ENCODE data around the gene RPS6KA5.
"Not testable (repeated sequence)": the region's sequence is repeated elsewhere in the genome, so short reads cannot be mapped to it uniquely, and the experiment has no call there.

The RPS6KA5 gene

GRCh38 chr14:91029456-91030217 lies 30.8 kb downstream of the RPS6KA5 start:
- no peak for DNase-seq (ENCODE audit: low read depth in 2 of 2, low spot score in 1 of 2)

- DNase-seq (ENCODE audit: low read depth in 2 of 2, low spot score in 1 of 2): no peak
Measured at GRCh38 chr14:91027561-91027960, 32.9 kb downstream of the RPS6KA5 start.

DNA sequence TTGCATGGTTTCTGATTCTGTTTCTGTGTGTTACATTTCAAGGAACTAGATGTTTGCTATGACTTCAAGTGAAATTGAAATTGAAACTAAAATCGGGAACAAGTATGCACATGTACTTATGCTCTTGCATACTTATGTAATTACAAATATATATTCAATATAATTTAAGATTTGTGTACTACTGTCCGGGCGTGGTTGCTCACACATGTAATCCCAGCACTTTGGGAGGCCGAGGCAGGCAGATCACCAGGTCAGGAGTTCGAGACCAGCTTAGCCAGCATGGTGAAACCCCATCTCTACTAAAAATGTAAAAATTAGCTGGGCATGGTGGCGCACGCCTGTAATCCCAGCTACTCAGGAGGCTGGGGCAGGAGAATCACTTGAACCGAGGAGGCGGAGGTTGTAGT lies 37.8 kb downstream of the RPS6KA5 start:
- DNase-seq (ENCODE audit: low read depth in 2 of 2, low spot score in 1 of 2): not testable (repeated sequence)

DNA sequence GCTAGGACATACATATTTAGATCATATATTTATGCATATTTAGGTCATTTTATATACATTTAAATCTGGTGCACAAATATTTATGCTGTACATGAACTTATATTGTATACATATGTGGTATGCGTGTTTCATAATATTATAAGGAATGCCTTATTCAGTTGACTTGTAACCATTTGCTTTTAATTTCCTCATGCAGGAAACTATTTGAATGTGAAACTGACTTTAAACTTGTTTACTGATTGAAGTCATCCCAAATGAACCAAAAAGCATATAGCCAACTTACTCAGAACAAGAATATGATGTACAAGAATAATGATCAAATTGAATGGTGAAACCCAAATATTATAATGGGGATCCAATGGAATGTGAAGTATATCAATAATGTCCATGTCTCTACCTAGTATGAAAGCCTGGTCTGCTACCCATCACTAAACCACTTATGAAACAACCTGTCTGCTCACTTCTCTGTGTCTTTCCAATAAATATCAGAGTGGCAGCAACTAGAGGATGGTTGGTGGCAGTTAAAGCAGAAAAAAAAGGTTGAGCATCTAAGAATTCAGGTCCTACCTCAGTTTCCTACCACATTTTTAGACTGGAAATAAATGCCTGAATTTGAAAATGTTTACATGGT lies 38.3 kb downstream of the RPS6KA5 start:
- DNase-seq (ENCODE audit: low read depth in 2 of 2, low spot score in 1 of 2): no peak

GRCh38 chr14:91021115-91021514 lies 39.3 kb downstream of the RPS6KA5 start:
- DNase-seq (ENCODE audit: low read depth in 2 of 2, low spot score in 1 of 2): no peak

DNA sequence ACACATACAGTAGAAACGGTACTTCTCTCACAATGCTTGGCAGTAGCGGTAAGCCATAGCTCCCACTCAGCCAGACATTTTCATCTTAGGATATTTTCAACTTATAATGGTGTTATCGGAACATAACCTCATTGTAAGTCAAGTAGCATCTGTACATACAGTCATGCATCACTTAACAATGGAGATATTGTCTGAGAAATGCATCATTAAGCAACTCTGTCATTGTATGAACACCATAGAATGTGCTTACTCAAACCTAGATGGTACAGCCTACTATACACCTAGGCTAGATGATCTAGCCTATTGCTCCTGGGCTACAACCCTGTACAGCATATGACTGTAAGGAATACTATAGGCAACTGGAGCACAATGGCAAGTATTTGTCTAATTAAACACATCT lies 40.8 kb downstream of the RPS6KA5 start:
- DNase-seq (ENCODE audit: low read depth in 2 of 2, low spot score in 1 of 2): no peak

DNA sequence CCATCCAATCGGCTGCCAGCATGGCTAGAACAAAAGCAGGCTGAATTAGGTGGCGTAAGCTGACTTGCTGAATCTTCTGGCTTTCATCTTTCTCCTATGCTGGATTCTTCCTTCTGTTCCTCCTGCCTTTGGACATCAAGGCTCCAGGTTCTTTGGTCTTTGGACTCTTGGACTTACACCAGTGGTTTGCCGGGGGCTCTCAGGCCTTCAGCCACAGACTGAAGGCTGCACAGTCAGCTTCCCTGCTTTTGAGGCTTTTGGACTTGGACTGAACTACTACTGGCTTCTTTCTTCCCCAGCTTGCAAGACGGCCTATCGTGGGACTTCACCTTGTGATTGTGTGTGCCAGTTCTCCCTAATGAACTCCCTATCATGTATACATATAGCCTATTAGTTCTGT lies 42.0 kb downstream of the RPS6KA5 start:
- no peak for DNase-seq (ENCODE audit: low read depth in 2 of 2, low spot score in 1 of 2)

DNA sequence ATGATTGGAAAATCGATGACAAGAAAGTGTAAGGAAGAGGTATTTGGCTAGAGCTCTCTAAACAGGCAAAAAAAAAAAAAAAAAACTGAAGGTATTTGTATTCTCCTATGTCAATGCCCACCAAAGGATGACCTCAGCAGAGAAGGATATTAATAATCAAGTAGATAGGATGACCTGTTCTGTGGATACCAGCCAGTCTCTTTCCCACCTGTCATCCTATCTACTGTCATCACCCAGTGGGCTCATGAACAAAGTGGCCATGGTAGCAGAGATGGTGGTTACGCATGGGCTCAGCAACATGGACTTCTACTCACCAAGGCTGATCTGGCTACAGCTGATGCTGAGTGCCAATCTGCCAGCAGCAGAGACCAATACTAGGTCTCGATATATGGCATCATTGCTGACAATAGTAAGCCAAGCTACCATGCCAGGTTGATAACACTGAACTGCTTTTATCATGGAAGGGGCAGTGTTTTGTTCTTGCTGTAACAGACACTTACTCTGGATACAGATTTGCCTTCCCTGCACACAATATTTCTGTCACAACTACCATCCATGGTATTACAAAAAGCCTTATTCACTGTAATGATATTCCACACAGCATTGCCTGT lies 43.5 kb downstream of the RPS6KA5 start:
- no peak for DNase-seq (ENCODE audit: low read depth in 2 of 2, low spot score in 1 of 2)

DNA sequence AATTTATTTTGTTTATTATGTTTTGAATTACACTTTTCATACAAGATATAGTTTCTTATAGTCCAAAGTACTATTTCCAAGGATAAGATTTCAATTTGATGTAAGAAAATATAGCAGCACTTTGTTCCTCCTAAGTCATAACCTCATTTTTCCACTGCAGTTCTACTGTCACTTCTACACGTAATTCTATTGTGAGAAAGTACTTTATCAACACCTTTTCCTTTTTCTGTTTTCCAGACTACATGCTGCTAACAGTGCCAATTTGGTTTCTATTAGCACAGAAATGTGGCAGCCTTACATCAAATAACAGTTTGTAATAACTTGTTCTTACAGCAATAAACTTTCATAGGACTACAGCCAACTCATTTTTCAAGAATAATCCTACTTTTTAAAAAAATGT lies 45.0 kb downstream of the RPS6KA5 start:
- DNase-seq (ENCODE audit: low read depth in 2 of 2, low spot score in 1 of 2): no peak

DNA sequence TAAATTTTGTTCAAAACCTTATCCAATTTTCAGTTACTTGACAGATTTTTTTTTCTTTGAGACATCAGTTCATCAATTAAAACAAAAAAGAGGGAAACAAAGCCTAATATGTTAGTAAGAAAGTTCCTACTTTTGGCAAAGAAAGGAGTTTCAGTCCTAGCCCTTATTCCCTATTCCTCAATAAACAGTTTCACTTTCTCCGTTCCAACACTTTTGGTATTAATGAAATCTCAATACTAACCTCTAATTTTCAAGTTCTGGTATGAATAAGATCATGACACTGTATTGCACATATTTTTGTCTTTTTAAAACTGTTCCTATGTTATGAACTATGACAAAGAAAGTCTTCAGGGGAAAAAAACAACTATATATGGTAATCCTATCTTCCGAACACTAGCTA lies 48.4 kb downstream of the RPS6KA5 start:
- DNase-seq (ENCODE audit: low read depth in 2 of 2, low spot score in 1 of 2): no peak

DNA sequence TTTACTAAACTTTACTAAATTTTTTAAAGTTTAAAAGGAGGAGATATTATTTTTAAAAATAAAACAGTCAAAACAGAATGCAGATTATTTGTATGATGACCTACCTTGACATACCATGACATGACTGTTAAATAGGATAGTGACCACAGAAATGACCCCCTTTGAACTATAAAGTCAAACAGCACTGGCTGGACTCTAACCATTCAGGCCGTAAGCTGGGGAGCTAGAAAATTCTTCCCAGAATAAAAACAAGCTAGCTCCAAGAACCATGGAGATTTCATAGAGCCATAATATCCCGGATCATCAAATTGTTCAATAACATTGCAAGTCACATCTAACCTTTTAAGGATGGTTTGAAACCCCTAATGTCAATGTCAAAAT lies 50.3 kb downstream of the RPS6KA5 start:
- DNase-seq (ENCODE audit: low read depth in 2 of 2, low spot score in 1 of 2): no peak

DNA sequence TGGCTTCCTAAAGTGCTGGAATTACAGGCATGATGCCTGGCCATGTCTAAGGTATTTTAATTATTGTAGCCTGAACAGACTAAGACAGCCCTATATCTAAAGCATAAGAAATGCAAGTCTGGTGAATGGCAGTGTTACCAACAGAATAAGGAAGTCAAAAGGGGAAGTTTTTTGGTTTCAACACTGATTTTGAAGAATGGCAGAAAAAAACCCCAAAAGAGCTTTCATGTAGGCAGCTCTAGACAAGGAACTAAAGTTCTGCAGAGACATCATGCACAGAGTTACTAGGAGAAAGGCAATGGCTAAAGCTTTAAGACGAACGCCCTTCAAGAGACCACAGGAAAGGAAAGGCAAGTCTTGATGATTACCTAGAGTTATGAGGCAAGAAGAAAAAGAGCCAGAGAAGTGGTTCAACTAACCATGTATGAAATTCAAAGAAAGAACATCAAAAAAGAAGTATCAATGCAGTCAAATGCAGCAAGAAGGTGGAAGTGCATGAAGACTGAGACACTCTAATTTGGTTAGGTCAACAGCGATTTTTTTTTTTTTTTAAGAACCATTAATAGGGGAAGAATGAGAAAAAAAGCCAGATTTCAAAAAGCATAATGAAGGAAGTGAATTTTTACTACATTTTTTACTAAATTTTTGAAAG lies 50.8 kb downstream of the RPS6KA5 start:
- DNase-seq (ENCODE audit: low read depth in 2 of 2, low spot score in 1 of 2): no peak

- no peak for DNase-seq (ENCODE audit: low read depth in 2 of 2, low spot score in 1 of 2)
Measured at GRCh38 chr14:91008759-91009409, 51.6 kb downstream of the RPS6KA5 start.

- no peak for DNase-seq (ENCODE audit: low read depth in 2 of 2, low spot score in 1 of 2)
Measured at GRCh38 chr14:91005716-91006115, 54.7 kb downstream of the RPS6KA5 start.

DNA sequence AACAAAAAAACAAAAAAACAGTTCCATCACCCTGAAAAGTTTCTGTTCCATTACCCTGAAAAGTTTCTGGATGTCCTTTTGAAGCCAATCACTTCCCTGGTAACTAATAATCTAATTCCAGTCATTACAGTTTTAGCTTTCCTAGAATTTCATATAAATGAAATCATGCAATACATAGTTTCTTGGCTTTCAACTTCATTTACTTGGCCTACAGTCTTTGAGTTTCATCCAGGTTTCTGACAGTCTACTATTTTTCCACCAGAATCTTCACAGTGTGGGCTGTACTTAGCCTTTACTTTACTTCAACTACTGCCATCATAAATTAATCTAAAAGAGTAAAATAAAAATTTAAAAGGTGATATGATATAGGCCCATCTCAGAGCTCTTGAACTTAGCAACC lies 55.5 kb downstream of the RPS6KA5 start:
- no peak for DNase-seq (ENCODE audit: low read depth in 2 of 2, low spot score in 1 of 2)

DNA sequence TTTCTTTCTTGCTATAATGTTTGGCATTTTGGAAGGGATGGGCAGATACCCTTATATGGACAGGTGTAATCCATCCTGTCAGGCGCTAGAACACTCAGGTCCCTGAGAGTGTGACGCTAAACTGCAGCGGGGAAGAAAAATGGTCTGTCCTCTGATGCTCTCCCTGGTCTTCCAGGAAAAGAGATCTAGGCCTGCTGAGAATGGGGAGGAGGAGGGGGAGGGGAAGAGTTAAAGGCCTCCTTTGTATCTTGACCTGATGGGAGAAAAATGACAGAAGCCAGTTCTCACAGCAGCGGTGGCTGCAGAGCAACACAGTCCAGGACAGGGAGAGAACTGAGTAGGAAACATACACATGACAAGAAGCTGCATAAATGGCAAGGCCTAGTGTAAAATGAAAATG lies 61.1 kb downstream of the RPS6KA5 start:
- no peak for DNase-seq (ENCODE audit: low read depth in 2 of 2, low spot score in 1 of 2)

GRCh38 chr14:90996967-90997366 lies 63.5 kb downstream of the RPS6KA5 start:
- no peak for DNase-seq (ENCODE audit: low read depth in 2 of 2, low spot score in 1 of 2)

GRCh38 chr14:90995785-90996184 lies 64.7 kb downstream of the RPS6KA5 start:
- no peak for DNase-seq (ENCODE audit: low read depth in 2 of 2, low spot score in 1 of 2)

- DNase-seq (ENCODE audit: low read depth in 2 of 2, low spot score in 1 of 2): no peak
Measured at GRCh38 chr14:90993792-90994191, 66.6 kb downstream of the RPS6KA5 start.

DNA sequence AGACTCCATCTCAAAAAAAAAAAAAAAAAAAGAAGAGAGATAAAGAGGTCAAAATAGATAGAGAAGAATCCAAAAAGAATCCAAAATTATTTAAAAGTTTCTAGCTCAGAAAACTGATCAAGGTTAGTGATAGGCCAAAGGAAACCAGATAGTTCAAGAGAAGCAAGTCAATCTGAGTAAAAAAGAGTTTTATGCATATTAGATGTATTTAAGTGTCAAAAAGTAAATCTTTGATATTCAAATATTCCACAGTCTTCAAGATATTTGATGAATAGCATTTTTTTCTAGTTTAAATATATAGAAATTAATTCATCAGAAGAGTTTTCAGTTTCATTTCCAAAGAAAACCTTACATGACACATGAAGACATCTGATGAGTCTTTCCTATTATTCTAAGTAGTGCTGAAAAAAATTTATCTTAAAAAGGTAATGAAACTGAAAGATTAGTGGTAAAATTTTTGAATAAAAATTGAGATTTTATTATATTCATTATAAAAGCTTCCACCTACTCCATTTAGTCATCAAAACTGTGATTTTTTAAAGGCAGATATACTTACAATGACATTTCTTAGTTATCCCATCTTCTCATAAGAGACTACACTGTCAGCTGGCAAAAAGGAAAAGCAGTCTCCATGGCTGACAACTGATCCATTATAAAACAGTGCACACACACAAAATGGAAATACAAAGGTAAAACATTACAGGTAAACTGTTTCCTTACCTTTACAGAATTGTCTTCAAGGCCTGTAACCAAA lies 68.6 kb downstream of the RPS6KA5 start:
- no peak for DNase-seq (ENCODE audit: low read depth in 2 of 2, low spot score in 1 of 2)

GRCh38 chr14:90990141-90990540 lies 70.3 kb downstream of the RPS6KA5 start:
- no peak for DNase-seq (ENCODE audit: low read depth in 2 of 2, low spot score in 1 of 2)

All from stimulated activated CD8-positive, alpha-beta memory T cell treated with anti-CD3 and anti-CD28 coated beads, Interleukin-4, amount 100 ng/mL, for 1 hour (primary cell).